IMR-90 (cell line): ENCODE measurements around the gene GADL1. TPM values are rescaled to one million over a fixed set of nuclear protein-coding genes. Genes with fewer than 3 reads are reported as not detected.

Source experiments
- ATAC-seq: fragments of 200-7000 bp; cut with Tn5 transposase; 2 replicates; pipeline ENCODE4 v1.9.1; 2020; ENCODE audit warnings: low read depth, mild to moderate bottlenecking, moderate library complexity
- BruUV-seq: library from RNA; stranded (reverse); fragments of 400-500 nt; replicated peaks from 2 replicates; lab custom pipeline; 2021; lab: Mats Ljungman, UMichigan
- CTCF ChIA-PET: fragments of 300-600 bp; formaldehyde crosslinking; extraction: SDS; loops from one replicate; lab custom pipeline; 2021; ENCODE audit warnings: antibody characterized with exemption; lab: Yijun Ruan, JAX
- POLR2A ChIA-PET: fragments of 300-600 bp; sonication (Branson Sonifier 250); formaldehyde crosslinking; loops from one replicate; lab custom pipeline; 2022; ENCODE audit warnings: antibody characterized with exemption; ENCODE audit not compliant: unreplicated experiment; lab: Charles Lee
- DNase-seq: peaks from one replicate; pipeline ENCODE4 v3.0.0; 2013
- H2AFZ ChIP-seq: replicated peaks from 2 replicates; pipeline ENCODE3; 2013; ENCODE audit warnings: low read length, mild to moderate bottlenecking; ENCODE audit not compliant: poor library complexity
- H2AK5ac ChIP-seq: 2 replicates; pipeline ENCODE4 v1.6.1; 2013; ENCODE audit warnings: low read depth, low read length, inconsistent platforms
- H2AK9ac ChIP-seq: replicated peaks from 2 replicates; pipeline ENCODE3; 2013; ENCODE audit warnings: mild to moderate bottlenecking, low read depth, low read length, moderate library complexity; ENCODE audit not compliant: poor library complexity
- H2BK120ac ChIP-seq: 2 replicates; pipeline ENCODE4 v1.6.1; 2013; ENCODE audit warnings: low read depth, low read length, inconsistent platforms
- H2BK15ac ChIP-seq: 3 replicates; pipeline ENCODE4 v1.6.1; 2013; ENCODE audit warnings: low read depth, low read length, inconsistent platforms
- H2BK20ac ChIP-seq: 2 replicates; pipeline ENCODE4 v1.6.1; 2013; ENCODE audit warnings: low read depth, mild to moderate bottlenecking, inconsistent platforms, low read length, moderate library complexity
- H2BK5ac ChIP-seq: 2 replicates; pipeline ENCODE4 v1.6.1; 2013; ENCODE audit warnings: mild to moderate bottlenecking, low read depth, low read length, inconsistent platforms; ENCODE audit not compliant: poor library complexity, severe bottlenecking
- H3K14ac ChIP-seq: replicated peaks from 2 replicates; pipeline ENCODE4 v1.6.1; 2013; ENCODE audit warnings: low read depth, low read length, inconsistent platforms
- H3K18ac ChIP-seq: 2 replicates; pipeline ENCODE4 v1.6.1; 2013; ENCODE audit warnings: low read depth, low read length, control low read depth
- H3K23ac ChIP-seq: 2 replicates; pipeline ENCODE4 v1.6.1; 2013; ENCODE audit warnings: low read depth, low read length, inconsistent platforms
- H3K27ac ChIP-seq: 2 replicates; pipeline ENCODE4 v1.5.1; 2013; ENCODE audit warnings: mild to moderate bottlenecking, control low read depth, low read length; ENCODE audit not compliant: insufficient read depth
- H3K27me3 ChIP-seq: 2 replicates; pipeline ENCODE4 v1.6.1; 2013; ENCODE audit warnings: low read length; ENCODE audit not compliant: control insufficient read depth, insufficient read depth
- H3K36me3 ChIP-seq: 2 replicates; pipeline ENCODE4 v1.6.1; 2013; ENCODE audit warnings: low read length, mixed read lengths; ENCODE audit not compliant: control insufficient read depth, insufficient read depth
- H3K4ac ChIP-seq: 2 replicates; pipeline ENCODE4 v1.6.1; 2013; ENCODE audit warnings: low read depth, low read length, inconsistent platforms
- H3K4me1 ChIP-seq: 2 replicates; pipeline ENCODE4 v1.6.1; 2013; ENCODE audit warnings: low read length, mixed read lengths; ENCODE audit not compliant: control insufficient read depth, insufficient read depth
- H3K4me2 ChIP-seq: 2 replicates; pipeline ENCODE4 v1.6.1; 2013; ENCODE audit warnings: low read depth, mild to moderate bottlenecking, control low read depth, low read length, moderate library complexity
- H3K4me3 ChIP-seq: 2 replicates; pipeline ENCODE4 v1.5.1; 2013; ENCODE audit warnings: low read depth, mild to moderate bottlenecking, control low read depth, low read length, moderate library complexity; ENCODE audit not compliant: insufficient read depth
- H3K56ac ChIP-seq: 2 replicates; pipeline ENCODE4 v1.6.1; 2013; ENCODE audit warnings: low read length, inconsistent platforms; ENCODE audit not compliant: insufficient read depth; ENCODE audit errors: extremely low read depth
- H3K79me1 ChIP-seq, 2 experiments: 2 replicates each; pipeline ENCODE4 v1.6.1; 2013; ENCODE audit warnings: low read length in 2 of 2, inconsistent platforms in 1 of 2, low read depth in 1 of 2
- H3K9ac ChIP-seq: 2 replicates; pipeline ENCODE4 v1.6.1; 2013; ENCODE audit warnings: low read depth, low read length, control low read depth
- H3K9me1 ChIP-seq: 2 replicates; pipeline ENCODE4 v1.6.1; 2013; ENCODE audit warnings: low read length, inconsistent platforms; ENCODE audit not compliant: insufficient read depth
- H3K9me3 ChIP-seq: 2 replicates; pipeline ENCODE4 v1.6.1; 2013; ENCODE audit warnings: low read length; ENCODE audit not compliant: control insufficient read depth, insufficient read depth
- H4K20me1 ChIP-seq: 2 replicates; pipeline ENCODE4 v1.6.1; 2013; ENCODE audit warnings: low read length, inconsistent platforms; ENCODE audit not compliant: insufficient read depth
- H4K5ac ChIP-seq: 2 replicates; pipeline ENCODE4 v1.6.1; 2013; ENCODE audit warnings: mild to moderate bottlenecking, low read depth, low read length, control low read depth
- H4K8ac ChIP-seq, 2 experiments: 2 replicates each; pipeline ENCODE4 v1.6.1; 2013; ENCODE audit warnings: low read depth in 2 of 2, low read length in 2 of 2, control low read depth in 1 of 2, inconsistent platforms in 1 of 2
- H4K91ac ChIP-seq: 2 replicates; pipeline ENCODE4 v1.6.1; 2013; ENCODE audit warnings: low read depth, low read length, inconsistent platforms; ENCODE audit not compliant: insufficient read depth
- CEBPB ChIP-seq: IDR thresholded peaks from 2 replicates; pipeline ENCODE4 v1.6.1; 2012; ENCODE audit warnings: low read depth, low read length, improper control_type of control experiment
- CHD1 ChIP-seq: IDR thresholded peaks from 2 replicates; pipeline ENCODE4 v1.6.1; 2012; ENCODE audit warnings: low read depth, low read length, improper control_type of control experiment
- MXI1 ChIP-seq: IDR thresholded peaks from 2 replicates; pipeline ENCODE4 v1.6.1; 2012; ENCODE audit warnings: low read depth, mild to moderate bottlenecking, low read length, moderate library complexity, borderline replicate concordance
- RAD21 ChIP-seq: IDR thresholded peaks from 2 replicates; pipeline ENCODE4 v1.6.1; 2012; ENCODE audit warnings: low read length, improper control_type of control experiment
- RCOR1 ChIP-seq: IDR thresholded peaks from 2 replicates; pipeline ENCODE4 v1.6.1; 2012; ENCODE audit warnings: mild to moderate bottlenecking, low read length, improper control_type of control experiment; ENCODE audit not compliant: insufficient replicate concordance
- SMC3 ChIP-seq: fragments of 150-350 bp; IDR thresholded peaks from 2 replicates; pipeline ENCODE4 v1.6.1; 2016; ENCODE audit warnings: low read depth, mild to moderate bottlenecking, antibody characterized with exemption, low read length, moderate library complexity
- USF2 ChIP-seq: fragments of 150-350 bp; IDR thresholded peaks from 2 replicates; pipeline ENCODE4 v1.6.1; 2017; ENCODE audit warnings: mild to moderate bottlenecking, antibody characterized with exemption, low read length, low read depth
- WGBS, 2 experiments: methylation state at CpG; one replicate each; pipeline versions ENCODE4 v1.1.5 to v1.1.7; 2013; ENCODE audit warnings: missing lambda C conversion rate in 2 of 2; ENCODE audit not compliant: insufficient read length in 1 of 2; ENCODE audit errors: extremely low coverage in 2 of 2; 5-methylcytosine and 5-hydroxymethylcytosine counted together
- dilution Hi-C: fragments of 300-500 bp; cut with HindIII; formaldehyde crosslinking; loops from one replicate; pipeline ENCODE4 v1.14.3; 2018; ENCODE audit warnings: low sequenced_read_pairs; ENCODE audit not compliant: unreplicated experiment
- in situ Hi-C: fragments of 300-500 bp; cut with MboI; formaldehyde crosslinking; loops from 3 replicates; pipeline ENCODE4 v1.14.3; 2019; ENCODE audit warnings: low sequenced_read_pairs, inconsistent platforms, mixed read lengths
- intact Hi-C: fragments of 100-400 bp; cut with micrococcal nuclease; formaldehyde crosslinking; loops from 2 replicates; pipeline ENCODE4 v1.10.0; 2022
- polyA plus RNA-seq, 3 experiments: library from polyadenylated mRNA; depleted of rRNA; stranded (reverse); fragments of >200 nt; gene quantifications; 2 replicates each; pipeline ENCODE4 v1.2.3, GENCODE V29; 2012; ENCODE audit warnings: low replicate concordance in 1 of 3
- total RNA-seq: library from RNA; depleted of rRNA; stranded (reverse); fragments of >200 nt; gene quantifications from 2 replicates; pipeline ENCODE4 v1.2.3, GENCODE V29; 2012
- TF ChIP-seq, protein P1 (sequence below): conservative IDR thresholded peaks from 2 replicates; pipeline ENCODE4 v1.5.1; 2012; ENCODE audit warnings: mild to moderate bottlenecking, low read depth, low read length, improper control_type of control experiment

The GADL1 gene
- total and polyA plus RNA-seq, 2 of the 4 experiments (the other 2 are of a cell fraction): not detected

DNA sequence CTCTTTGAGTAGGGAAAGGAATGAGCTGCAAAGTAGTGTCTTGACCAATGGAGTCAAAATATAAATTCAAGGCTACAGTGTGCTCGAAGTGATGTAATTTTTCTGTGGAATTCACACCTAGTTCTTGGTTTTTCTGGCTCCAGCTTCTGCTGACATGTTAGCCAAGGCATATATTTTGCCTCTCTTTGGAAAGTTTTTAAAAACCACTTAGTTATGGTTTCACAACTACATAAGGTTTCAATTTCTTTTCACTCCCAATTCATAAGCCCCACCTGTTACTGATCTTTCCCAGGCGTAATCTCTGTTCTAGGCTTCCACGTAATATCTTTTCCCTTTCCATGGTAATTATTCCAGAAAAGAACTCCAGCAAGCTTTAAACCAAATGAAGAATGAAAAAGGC is 46.9 kb downstream of the GADL1 start:
- H2BK15ac ChIP-seq: no peak overlapping the region
- in situ Hi-C loops (no loop called here), intact Hi-C loops (no loop called here), dilution Hi-C loops (no loop called here)
- H3K9ac ChIP-seq: no peak overlapping the region
- H3K36me3 ChIP-seq: no peaks in the 10 kb centered on the region
- no peak overlapping the region for H4K91ac ChIP-seq
- H4K8ac ChIP-seq: no peak overlapping the region
- no peak overlapping the region for H3K4ac ChIP-seq
- H2AK5ac ChIP-seq: no peak overlapping the region
- no peak for TF ChIP-seq RAD21
- no peak for TF ChIP-seq RCOR1
- TF ChIP-seq, protein P1, sequence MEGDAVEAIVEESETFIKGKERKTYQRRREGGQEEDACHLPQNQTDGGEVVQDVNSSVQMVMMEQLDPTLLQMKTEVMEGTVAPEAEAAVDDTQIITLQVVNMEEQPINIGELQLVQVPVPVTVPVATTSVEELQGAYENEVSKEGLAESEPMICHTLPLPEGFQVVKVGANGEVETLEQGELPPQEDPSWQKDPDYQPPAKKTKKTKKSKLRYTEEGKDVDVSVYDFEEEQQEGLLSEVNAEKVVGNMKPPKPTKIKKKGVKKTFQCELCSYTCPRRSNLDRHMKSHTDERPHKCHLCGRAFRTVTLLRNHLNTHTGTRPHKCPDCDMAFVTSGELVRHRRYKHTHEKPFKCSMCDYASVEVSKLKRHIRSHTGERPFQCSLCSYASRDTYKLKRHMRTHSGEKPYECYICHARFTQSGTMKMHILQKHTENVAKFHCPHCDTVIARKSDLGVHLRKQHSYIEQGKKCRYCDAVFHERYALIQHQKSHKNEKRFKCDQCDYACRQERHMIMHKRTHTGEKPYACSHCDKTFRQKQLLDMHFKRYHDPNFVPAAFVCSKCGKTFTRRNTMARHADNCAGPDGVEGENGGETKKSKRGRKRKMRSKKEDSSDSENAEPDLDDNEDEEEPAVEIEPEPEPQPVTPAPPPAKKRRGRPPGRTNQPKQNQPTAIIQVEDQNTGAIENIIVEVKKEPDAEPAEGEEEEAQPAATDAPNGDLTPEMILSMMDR: no peak
- TF ChIP-seq USF2: no peak
- TF ChIP-seq SMC3: no peak
- no peak for TF ChIP-seq CHD1
- no peak for TF ChIP-seq CEBPB
- TF ChIP-seq MXI1: no peak
- H3K56ac ChIP-seq: no peak overlapping the region
- H4K20me1 ChIP-seq: no peaks in the 10 kb centered on the region
- H3K4me3 ChIP-seq: no peak overlapping the region
- no peaks in the 10 kb centered on the region for H3K9me3 ChIP-seq
- no peak overlapping the region for H3K4me2 ChIP-seq
- no peak for DNase-seq
- H3K23ac ChIP-seq: no peak overlapping the region
- H3K79me1 ChIP-seq: no peaks in the 10 kb centered on the region
- H3K14ac ChIP-seq: no peak overlapping the region
- CTCF ChIA-PET: interaction anchor here (1.5 kb wide), 1 partner anchor 26 kb away, joined by 3 read pairs; no protein-coding TSS in a partner anchor
- H2BK20ac ChIP-seq: no peak overlapping the region
- no peak for ATAC-seq
- no peak overlapping the region for H2AK9ac ChIP-seq
- no peak overlapping the region for H4K5ac ChIP-seq
- H3K9me1 ChIP-seq: no peaks in the 10 kb centered on the region
- no peaks in the 10 kb centered on the region for H3K4me1 ChIP-seq
- no peak overlapping the region for H2BK120ac ChIP-seq
- no peak overlapping the region for H3K18ac ChIP-seq
- H2BK5ac ChIP-seq: no peak overlapping the region
- POLR2A ChIA-PET: no interaction called here
- no peak overlapping the region for H2AFZ ChIP-seq
- no peak overlapping the region for H3K27ac ChIP-seq
- no TSS peak for BruUV-seq
- no peaks in the 10 kb centered on the region for H3K27me3 ChIP-seq
- WGBS, 2 experiments: 100% methylated on average over 1 of the region's 3 CpGs; no CpG with 5 or more reads in 1 of the 2 experiments
